GM11168 (cell line): ENCODE data around the gene PCNP.
"Not testable (repeated sequence)": the region's sequence is repeated elsewhere in the genome, so short reads cannot be mapped to it uniquely, and the experiment has no call there.

Source experiments
- in situ Hi-C: fragments of 300-500 bp; cut with MboI; formaldehyde crosslinking; loops from one replicate; pipeline ENCODE4 v1.12.0; 2022; ENCODE audit warnings: low sequenced_read_pairs; ENCODE audit not compliant: unreplicated experiment

The PCNP gene

DNA sequence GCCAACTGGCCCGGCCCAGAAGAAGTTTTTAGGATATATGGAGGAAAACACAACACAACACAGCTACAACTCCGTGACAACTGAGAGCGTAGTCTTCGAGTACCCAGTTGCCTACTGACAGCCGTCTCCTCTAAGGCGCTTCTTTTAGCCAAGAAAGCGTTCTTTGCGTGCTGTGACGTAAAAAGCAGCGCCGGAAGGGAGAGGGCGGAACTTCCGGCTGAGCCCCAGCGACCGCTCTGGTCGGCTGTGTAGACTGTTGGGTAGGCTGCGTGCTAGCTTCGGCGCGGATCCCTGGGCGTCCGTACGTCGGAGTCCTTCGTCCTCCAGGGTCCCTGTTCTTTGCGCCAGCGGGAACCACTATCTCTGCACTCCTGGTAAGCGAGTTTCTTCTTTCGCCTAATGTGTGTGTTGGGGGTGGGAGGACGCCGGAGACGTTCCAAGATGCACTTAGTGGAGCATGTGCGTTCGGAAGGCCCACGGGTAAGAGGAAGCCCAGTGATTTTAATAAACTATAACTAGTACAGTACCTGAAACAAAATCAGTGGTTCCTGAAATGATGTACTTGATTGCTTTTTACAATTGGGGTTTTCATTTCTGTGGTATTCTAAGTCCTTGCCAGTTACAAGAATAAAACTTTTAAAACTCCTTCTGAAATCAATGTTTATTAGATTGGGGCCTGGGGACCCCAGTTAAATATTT lies 12.2 kb upstream of the PCNP start, which contains the start of gene TRMT10C:
Gene TRMT10C (plus strand): TSS at position 239 of the 699 bp plus-strand sequence. CDS start 2,914 bp downstream, outside the sequence.
- in situ Hi-C loops, result no loop called here

DNA sequence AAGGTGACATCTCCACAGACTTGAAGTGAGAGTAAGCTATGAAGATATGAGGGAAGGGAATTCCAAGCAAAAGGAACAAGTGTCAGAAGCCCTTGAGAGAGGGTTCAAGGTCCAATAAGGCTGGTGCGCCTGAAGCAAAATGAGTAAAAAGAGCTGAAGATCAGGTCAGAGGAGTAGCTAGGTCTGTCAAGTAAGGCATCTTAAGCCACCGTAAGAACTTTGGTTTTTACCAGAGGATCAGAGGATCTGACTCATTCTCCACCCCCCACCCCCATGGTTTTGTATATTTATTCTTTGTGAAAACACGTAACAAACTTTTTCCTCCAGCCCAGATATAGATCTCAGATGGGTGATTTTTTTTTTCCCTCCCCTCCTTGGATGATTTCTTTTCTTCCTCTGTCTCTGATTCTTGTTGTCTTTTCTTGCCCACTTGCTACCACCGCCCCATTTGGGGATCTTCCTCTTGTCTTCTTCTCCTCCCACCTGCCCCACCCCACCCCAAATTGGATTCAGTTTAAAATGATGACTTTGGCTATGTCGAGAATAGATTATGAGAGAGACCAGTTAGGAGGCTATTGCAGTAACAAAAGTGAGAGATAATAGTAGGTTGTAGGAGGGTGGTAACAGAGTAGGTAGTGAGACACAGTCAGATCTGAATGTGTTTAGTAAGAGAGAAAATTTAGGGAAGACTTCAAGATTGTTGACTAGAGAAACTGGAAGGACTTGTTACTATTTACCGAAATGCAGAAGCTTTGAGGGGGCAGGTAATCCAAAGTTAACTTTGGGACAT lies 6.3 kb upstream of the PCNP start:
- in situ Hi-C loops, result loop anchor here (5.0 kb wide), 1 partner anchor 50 kb away; no protein-coding TSS in a partner anchor

DNA sequence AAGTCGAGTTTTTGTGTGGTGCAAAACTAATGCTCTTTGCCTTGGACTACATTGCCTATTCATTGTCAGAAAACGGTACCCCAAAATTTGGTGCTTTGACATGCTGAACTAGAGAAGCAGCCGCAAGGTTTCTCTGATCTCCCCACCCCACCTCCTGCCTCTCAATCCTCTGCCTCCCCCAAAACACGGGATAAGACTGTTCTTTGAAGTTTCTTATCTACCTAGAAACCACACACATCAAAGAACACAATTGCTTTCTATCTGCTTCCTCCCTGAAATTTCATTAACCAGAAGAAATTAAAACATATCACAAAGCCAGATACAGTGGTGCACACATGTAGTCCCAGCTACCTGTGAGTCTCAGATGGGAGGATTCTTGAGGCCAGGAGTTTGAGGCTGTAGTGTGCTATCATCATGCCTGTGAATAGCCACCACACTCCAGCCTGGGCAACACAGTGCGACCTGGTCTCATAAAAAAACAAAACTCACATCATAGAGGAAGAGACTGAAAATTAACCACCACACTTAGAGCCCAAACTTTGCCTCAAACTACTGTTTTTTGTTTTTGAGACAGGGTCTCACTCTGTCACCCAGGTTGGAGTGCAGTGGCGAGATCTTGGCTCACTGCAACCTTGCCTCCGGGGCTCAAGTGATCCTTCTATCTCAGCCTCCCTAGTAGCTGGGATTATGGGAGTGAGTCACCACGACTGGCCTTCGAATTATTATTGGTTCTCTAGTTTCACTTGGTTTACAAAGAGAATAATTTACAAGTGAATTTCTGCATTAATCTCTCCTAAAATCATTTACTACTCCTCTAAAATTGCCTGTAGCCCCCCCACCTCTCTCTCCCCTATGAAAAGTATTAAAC lies 2.7 kb upstream of the PCNP start:
- in situ Hi-C loops, result no loop called here

DNA sequence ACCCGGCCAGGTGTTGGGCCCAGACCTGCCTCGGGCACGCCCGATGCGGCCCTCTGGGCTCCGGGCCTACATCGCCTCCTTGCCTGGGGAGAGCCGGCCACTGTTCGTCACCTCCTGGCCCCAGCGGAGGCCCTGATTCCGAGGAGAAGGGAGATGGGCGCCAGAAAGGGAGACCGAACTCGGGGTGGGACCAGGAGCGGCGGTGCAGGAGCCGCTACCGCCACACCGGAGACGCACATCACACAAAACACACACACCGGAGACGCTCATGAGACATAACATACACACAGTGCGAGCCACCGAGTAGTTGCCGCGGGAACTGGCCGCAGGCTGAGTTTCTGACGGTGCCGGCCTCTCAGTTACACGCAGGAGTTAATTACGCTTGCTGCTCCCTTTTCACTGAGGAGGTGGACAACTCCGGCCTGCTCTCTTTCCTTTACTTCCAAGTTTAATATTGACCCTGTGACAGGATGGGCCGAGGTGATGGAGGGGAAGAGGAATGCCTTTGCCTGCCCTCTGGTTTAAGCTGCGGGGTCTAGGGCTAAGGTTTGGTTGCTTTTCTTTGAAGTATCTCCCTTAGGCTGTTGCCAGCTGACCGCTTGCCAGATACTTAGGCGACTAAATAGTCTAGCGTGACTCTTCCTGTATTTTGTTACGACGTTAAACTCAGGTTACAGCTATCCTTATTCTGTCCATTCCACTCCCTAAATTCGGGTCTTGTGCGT lies 570 bp downstream of the PCNP start:
- in situ Hi-C loops, result no loop called here

DNA sequence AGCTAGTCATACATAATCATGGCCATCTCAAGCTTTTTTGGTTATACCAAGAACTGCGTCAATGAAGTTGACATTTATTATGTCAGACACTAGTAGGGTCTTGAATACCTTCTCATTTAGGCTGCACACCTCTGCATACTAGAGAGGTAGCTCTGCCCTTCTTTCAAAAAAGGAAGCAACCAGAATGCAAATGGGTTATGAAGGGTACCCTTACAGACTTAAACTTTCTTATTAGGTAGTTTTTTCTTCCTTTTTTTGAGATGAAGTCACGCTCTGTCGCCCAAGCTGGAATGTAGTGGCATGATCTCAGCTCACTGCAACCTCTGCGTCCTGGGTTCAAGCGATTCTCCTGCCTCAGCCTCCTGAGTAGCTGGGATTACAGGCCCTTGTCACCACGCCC lies 3.3 kb downstream of the PCNP start:
- in situ Hi-C loops, result no loop called here

DNA sequence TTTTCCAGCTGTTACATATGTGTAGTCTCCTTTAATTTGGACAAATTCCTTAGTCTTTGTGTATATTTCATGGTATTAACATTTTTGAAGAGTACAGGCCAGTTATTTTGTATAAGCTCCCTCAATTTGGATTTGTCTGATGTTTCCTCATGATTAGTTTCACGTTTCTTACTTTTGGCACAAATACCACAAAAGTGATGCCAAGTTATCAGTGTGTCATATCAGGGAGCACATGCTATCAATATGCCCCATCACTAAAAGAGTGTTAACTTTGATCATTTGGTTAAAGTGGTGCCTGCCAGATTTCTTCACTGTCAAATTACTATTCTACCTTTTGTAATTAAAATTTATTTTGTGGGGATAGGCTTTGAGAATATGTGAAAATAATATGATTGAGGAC lies 14.6 kb downstream of the PCNP start:
- in situ Hi-C loops, result no loop called here

DNA sequence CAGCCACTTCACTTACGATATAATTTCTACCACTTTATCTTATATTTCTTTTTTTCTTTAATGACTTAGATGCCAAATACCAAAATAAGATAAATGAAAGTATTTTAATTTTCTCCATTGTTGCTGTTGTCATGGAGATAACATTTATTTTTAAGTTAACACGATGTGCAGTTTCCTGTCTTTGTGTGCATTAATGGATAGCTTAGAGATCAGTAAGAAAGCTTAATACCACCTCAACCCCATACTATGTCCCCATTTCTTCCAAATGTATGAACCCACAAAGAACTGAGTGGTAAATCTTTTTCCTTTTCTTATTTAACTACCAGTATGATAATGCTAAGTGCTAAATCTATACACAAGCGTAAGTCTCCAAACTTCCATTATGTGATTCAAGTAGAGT lies 17.1 kb downstream of the PCNP start:
- in situ Hi-C loops, result no loop called here

DNA sequence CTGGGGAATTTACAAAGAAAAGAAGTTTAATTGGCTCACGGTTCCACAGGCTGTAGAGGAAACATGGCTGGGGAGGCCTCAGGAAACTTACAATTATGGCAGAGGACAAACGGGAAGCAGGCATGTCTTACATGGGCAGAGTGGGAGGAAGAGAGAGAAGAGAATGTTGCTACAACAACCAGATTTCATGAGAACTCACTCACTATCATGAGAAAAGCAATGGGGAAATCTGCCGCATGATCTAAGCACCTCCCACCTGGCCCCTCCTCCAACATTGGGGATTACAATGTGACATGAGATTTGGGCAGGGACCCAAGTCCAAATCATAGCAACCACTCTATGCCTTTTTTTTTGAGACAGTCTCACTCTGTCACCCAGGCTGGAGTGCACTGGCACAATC lies 28.8 kb downstream of the PCNP start:
- in situ Hi-C loops, result no loop called here

DNA sequence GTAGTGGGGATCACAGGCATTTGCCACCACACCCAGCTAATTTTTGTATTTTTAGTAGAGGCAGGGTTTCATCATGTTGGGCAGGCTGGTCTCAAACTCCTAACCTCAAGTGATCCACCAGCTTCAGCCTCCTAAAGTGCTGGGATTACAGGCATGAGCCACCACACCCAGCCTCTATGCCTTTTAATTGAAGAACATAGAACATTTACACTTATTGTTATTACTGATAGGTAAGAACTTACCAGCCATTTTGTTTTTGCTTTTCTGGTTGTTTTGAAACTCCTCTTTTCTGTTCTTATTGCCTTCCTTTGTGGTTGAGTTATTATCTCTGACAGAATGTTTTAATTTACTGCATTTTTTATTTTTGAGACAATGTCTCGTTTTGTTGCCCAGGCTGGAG lies 29.2 kb downstream of the PCNP start:
- in situ Hi-C loops, result no loop called here

DNA sequence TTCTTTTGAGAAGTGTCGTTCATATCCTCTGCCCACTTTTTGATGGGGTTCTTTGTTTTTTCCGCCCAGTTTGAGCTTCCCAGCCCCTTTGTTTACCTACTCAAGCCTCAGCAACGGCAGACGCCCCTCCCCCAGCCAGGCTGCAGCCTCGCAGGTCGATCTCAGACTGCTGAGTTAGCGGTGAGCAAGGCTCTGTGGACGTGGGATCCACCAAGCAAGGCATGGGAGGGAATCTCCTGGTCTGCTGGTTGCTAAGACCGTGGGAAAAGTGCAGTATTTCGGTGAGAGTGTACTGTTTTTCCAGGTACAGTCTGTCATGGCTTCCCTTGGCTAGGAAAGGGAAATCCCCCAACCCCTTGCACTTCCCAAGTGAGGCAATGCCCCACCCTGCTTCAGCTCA lies 31.4 kb downstream of the PCNP start:
- in situ Hi-C loops, result not testable (repeated sequence)

DNA sequence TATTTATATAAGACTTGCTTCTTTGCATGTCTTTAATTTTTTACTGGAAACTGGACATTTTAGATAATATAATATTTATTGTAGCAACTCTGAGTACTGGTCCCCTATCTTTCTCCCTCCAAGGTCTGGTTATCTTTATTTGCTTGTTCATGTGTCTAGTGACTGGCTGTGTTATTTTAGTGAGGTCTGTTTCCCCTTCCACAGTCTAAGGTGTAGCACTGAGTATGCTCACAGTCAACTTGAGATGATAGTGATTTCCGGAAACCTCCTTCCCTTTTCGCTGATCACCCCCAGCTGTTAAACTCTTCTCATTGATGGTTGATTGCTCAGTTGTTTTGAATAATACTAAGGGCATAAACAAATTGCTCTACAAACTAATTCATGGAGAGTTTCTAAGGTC lies 37.0 kb downstream of the PCNP start:
- in situ Hi-C loops, result no loop called here

DNA sequence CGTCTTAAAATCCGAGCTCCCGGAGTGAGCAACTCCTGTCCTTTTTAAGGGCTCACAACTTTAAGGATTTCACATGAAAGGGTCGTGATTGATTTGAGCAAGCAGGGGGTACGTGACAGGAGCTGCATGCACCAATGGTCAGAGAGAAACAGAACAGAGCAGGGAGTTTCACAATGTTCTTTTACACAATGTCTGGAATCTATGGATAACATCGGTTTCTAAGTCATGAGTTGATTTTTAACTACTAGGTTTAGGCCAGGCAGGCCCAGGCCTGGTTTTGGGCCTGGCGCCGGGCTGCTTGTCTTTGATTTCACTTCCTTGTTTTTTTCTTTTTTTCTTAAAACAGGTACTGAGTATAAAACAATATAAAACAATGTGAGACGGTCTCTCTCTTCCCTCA lies 39.0 kb downstream of the PCNP start:
- in situ Hi-C loops, result not testable (repeated sequence)

DNA sequence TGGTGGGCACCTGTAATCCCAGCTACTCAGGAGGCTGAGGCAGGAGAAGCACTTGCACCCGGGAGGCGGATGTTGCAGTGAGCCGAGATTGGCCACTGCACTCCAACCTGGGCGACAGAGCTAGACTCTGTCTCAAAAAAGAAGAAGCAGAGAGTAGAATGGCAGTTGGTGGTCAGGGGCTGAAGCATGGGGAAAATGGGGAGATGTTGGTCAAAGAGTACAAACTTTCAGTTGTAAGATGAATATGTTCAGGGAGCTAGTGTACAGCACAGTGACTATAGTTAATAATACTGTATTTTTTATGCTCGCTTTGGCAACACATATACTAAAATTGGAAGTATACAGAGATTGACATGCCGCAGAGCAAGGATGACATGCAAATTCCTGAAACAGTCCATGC lies 41.5 kb downstream of the PCNP start:
- in situ Hi-C loops, result no loop called here

DNA sequence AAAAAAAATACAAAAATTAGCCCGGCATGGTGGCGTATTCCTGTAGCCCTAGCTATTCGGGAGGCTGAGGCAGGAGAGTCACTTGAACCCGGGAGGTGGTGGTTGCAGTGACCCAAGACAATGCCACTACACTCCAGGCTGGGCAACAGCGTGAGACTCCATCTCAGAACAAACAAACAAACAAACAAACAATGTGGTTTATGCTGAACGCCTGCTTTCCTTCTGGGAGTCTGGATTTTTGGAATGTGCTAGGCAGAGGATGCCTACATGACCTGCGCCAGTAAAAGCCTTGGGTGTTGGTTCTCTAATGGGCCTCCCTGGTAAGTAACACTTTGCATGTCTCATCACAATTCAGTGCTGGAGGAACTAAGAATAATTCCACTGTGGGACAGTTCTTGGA lies 43.5 kb downstream of the PCNP start:
- in situ Hi-C loops, result no loop called here

DNA sequence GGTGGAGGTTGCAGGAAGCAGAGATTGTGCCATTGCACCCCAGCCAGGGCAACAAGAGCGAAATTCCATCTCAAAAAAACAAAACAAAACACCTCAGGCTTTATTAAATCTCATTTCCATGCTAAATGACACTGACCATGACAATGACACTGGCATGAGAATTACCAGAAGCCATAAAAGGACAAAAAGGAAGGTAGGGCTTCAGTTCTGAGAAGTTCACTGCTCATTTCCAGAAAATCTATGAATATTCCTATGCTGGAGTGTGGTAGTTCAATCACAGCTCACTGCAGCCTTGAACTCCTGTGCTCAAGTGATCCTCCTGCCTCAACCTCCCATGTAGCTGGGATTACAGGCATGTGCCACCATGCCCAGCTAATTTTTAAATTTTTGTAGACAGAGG lies 44.7 kb downstream of the PCNP start:
- in situ Hi-C loops, result no loop called here

DNA sequence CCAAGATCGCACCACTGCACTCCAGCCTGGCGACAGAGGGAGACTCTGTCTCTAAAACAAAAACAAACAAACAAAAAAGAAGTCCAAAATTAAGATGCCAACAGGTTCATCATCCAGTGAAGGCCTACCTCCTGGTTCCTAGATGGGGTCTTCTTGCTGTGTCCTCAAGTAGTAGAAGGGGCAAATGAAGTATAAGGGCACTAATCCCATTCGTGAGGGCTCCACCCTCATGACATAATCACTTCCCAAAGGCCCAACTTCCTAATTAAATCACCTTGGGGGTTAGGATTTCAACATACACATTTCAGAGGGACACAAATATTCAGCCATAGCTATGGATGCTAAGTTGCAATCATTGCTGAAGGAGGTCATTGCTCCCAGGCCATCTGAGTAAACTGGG lies 45.8 kb downstream of the PCNP start:
- in situ Hi-C loops, result no loop called here

DNA sequence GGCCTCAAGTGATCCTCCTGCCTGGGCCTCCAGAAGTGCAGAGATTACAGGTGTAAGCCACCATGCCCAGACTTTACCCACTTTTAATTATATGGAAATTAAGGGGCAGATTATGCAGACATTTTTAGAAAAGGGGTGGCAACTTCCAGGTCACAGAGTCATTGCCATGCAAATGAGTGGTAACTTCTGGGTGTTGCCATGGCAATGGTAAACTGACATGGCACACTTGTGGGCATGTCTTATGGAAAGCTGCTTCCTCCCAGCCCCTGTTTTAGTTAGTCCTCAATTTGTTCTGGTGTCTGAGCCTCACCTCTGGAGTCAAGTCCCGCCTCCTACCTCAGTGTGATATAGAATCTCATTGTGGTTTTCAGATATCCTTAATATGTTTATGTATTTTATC lies 49.7 kb downstream of the PCNP start:
- in situ Hi-C loops, result no loop called here

DNA sequence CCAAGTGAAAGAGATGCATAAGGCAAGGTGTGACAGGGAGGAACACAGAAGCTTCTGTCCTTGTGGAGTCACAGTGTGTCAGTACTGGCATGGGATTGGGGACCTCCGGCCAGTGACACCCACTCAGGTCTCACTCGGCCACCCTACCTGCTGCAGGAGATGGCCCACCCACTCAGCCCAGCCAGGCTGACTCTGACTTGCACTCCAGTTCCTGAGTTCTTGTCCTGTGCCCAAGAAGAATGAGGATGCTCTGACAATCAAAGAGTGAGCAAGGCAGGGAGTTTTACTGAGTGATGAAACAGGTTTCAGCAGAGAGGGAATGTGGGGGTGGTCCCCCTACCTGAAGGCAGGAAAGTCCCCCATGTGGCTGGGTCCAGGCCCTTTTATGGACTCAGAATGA lies 50.9 kb downstream of the PCNP start:
- in situ Hi-C loops, result no loop called here

DNA sequence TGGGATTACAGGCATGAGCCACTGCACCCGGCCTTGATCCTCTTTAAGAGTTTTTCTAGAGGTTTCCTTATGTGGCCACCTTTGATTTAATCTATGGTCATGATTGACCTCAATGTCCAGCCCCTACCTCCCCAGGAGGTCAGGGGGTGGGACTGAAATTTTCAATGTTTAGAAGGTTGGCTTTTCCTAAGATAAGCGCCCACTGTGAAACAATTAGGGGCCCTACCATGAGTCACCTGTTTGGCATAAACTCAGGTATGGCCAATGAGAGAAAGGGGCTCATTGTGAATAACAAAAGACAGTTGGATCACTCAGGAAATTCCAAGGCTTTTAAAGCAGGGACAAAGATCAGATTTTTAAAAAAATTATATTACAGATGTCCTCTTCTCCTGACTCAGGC lies 51.9 kb downstream of the PCNP start:
- in situ Hi-C loops, result no loop called here

DNA sequence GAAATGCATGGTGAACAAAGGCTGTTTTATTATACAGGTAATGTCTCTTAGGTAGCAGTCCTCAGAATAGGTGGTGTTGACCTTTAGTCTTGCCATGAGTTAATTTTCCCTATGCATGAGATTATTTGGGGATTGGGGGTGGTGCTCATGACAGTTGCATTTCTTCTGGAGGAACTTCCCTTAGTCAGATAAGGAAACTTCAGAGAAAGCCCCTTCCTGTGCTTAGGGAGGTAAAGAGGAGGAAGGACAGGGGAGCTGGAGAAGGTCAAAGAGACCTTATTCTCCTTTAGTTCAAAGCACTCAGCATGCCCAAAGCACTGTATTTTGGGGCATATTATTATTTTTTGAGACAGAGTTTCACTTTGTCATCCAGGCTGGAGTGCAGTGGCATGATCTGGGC lies 55.2 kb downstream of the PCNP start:
- in situ Hi-C loops, result no loop called here
